IPS DF 19.7 (cell line): Measurements from ENCODE around the gene GGTLC2.

Experiments used
- DNase-seq: peaks from one replicate; pipeline ENCODE4 v3.0.0-alpha.2; 2013; ENCODE audit warnings: low read depth, low spot score

Gene GGTLC2

DNA sequence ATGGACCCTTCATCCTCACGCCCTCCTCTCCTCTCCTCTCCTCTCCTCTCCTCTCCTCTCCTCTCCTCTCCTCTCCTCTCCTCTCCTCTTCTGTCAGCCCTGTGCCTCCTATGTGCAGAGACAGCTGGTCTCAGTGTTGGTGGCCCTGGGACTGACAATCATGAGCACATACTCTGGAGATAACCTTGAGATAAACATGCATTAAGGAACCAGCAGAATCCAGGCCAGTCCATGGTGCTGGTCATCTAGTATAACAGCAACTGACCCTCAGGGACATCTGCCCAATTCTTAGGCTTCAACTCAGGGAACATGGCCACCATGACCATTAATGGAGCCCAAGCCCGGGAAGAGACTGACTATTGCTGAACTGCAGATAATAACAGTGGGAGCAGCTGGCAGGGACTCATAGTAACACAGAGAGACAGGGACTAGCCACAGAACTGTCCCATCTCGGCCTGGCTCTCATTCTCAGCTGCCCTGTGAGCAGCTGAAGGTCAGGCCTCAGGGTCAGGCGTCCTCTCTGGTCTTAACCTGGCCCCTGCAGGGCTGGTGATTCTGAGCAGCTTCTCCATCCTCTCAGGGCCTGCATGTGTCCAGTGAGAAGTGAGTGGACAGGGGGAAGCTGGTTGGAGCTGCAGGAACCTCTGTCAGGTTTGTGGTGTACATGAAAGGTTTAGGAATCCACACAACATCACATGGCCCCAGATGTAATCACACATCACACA lies 45.4 kb downstream of the GGTLC2 start:
- no peak for DNase-seq

- no peak for DNase-seq
Observed at GRCh38 chr22:22691055-22691454, 46.6 kb downstream of the GGTLC2 start.

DNA sequence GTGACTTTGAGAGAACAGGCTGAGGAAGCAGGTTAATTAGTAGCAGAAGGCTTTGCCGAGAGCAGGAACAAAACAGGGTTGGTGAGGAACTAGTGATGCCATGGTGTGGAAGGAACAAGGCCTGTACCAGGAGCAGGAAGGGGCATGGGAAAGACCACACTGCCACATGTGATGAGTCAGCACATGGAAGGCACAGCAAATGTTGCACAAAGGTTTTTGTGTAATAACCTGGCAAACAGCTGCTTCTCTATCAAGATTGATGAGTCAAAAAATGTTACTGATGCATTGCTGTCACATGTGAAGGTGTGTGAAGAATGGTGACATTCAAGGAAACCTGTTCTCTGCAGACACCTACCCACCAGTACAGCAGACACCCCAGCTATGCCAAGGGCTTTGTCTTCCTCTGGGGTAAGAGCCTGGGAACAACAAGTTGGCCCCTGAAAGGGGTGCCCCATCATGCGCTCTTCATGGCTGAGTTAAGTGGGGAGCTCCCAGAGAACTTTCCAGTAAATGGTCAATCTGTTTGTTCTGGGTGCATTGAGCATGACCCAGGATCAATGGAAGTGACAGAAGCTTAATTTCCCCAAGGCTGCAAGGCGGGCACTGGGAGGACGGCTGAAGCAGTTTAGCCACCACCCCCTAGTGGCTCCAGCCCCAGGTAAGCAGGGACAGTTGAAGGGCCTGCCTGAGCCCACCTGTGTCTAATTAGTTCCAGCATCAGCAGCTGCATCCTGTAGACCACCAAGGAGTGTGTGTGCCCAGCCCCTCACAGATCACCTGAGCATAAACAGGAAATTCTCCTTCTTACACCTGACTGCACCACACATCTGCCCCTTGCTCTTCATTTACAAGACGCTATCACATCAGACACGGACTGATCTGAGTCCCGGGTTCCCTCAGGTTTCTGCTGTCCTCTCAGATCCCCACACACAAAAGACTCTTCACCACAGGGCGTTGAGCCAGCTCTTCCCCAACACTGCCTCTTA lies 47.6 kb downstream of the GGTLC2 start:
- DNase-seq = no peak

DNA sequence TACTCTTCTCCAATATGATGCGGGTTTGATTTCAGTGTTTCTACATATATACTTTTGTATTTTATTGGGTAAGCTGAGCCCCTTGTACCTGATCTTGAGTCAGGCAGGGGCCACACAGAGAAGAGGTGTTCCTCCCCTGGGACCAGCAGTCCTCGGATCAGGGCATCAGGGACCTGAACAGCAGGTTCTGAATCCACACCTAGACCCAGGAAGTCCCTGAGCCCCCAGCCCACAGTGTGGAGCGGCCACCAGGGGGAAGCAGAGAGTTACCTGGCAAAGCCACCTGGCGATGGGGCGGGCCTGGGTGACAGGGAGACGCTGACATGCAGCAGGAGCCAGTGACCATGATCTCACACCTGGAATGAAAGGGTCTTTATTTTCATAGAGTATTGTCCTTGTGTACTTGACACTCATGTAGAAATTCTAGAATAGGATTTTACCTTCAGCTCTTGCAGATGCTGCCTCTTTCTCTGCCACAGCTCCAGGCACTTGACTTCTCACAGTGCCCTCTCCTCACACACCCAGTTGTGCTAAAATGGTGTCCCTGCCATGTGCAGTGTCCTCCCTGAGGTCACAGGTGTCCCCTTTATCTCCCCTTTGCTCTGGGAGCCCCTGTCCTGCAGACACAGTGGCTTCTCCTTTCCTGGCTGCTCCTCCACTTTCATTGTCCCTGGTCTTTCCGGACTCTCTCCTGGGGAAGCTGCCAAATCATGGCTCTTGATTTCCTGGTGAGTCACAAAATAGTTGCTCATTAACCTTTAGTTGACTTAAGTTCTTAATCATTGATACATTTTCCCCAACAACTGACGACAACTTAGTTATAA lies 48.5 kb downstream of the GGTLC2 start:
- DNase-seq = no peak

- no peak for DNase-seq
Observed at GRCh38 chr22:22693531-22693884, 49.1 kb downstream of the GGTLC2 start.

- DNase-seq = no peak
Observed at GRCh38 chr22:22694106-22694505, 49.7 kb downstream of the GGTLC2 start.

DNA sequence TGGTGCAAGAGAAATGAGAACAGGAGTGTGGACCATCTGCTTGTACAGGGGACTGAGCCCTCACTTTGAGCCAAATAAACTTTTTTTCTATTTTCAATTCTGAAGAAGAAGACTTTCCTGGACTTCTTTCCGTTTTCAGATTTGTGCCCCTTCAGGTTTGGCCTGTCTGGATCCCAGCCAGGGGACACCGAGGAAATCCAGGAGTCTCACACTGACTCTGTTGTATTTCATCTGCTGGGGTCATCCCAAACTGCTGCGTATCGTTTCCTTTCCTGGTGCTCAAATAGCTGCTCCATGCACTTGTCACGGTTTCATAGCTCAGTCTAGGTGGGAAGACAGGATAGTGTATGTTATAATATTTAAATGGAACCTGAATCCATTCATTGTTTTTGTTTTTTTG lies 51.7 kb downstream of the GGTLC2 start:
- no peak for DNase-seq
